MM.1S (cell line): ENCODE data around the gene GJD4.

Source experiments
- DNase-seq: peaks from one replicate; pipeline ENCODE4 v3.0.0-alpha.2; 2015
- H2AFZ ChIP-seq: fragments of 300-600 bp; sonication (generic); 2 replicates; pipeline ENCODE4 v1.6.0; 2016; ENCODE audit warnings: antibody characterized with exemption, low read length
- H3F3A ChIP-seq: fragments of 300-600 bp; sonication (generic); 2 replicates; pipeline ENCODE4 v1.6.1; 2016; ENCODE audit warnings: mild to moderate bottlenecking, antibody characterized with exemption, low read length, moderate library complexity, mixed read lengths; ENCODE audit not compliant: insufficient read depth
- H3K27ac ChIP-seq: fragments of 300-600 bp; sonication (generic); 2 replicates; pipeline ENCODE4 v1.5.1; 2016; ENCODE audit warnings: mild to moderate bottlenecking, low read length
- H3K27me3 ChIP-seq: fragments of 300-600 bp; sonication (generic); replicated peaks from 2 replicates; pipeline ENCODE4 v1.6.0; 2016; ENCODE audit warnings: low read length; ENCODE audit not compliant: insufficient read depth
- H3K36me3 ChIP-seq: fragments of 300-600 bp; sonication (generic); replicated peaks from 2 replicates; pipeline ENCODE4 v1.6.1; 2016; ENCODE audit warnings: mild to moderate bottlenecking, low read length, mixed read lengths; ENCODE audit not compliant: insufficient read depth
- H3K4me1 ChIP-seq: fragments of 300-600 bp; sonication (generic); 2 replicates; pipeline ENCODE4 v1.6.1; 2016; ENCODE audit warnings: low read length, mixed read lengths
- H3K4me2 ChIP-seq: fragments of 300-600 bp; sonication (generic); 2 replicates; pipeline ENCODE4 v1.6.0; 2016; ENCODE audit warnings: low read depth, low read length
- H3K4me3 ChIP-seq: fragments of 300-600 bp; sonication (generic); 2 replicates; pipeline ENCODE4 v1.5.1; 2016; ENCODE audit warnings: low read length, mixed read lengths
- H3K79me2 ChIP-seq: fragments of 300-600 bp; sonication (generic); 2 replicates; pipeline ENCODE4 v1.6.1; 2016; ENCODE audit warnings: mixed run types, low read length, mixed read lengths
- H3K9ac ChIP-seq: fragments of 300-600 bp; sonication (generic); 2 replicates; pipeline ENCODE4 v1.6.1; 2016; ENCODE audit warnings: low read length, mixed read lengths
- H3K9me2 ChIP-seq: fragments of 300-600 bp; sonication (generic); replicated peaks from 2 replicates; pipeline ENCODE4 v1.6.1; 2016; ENCODE audit warnings: mild to moderate bottlenecking, low read length, mixed read lengths; ENCODE audit not compliant: insufficient read depth
- H3K9me3 ChIP-seq: fragments of 300-600 bp; sonication (generic); replicated peaks from 2 replicates; pipeline ENCODE4 v1.6.1; 2016; ENCODE audit warnings: mild to moderate bottlenecking, low read length, mixed read lengths; ENCODE audit not compliant: insufficient read depth
- H4K20me1 ChIP-seq: fragments of 300-600 bp; sonication (generic); 2 replicates; pipeline ENCODE4 v1.6.1; 2016; ENCODE audit warnings: mild to moderate bottlenecking, low read length, moderate library complexity, mixed read lengths; ENCODE audit not compliant: insufficient read depth
- CTCF ChIP-seq: fragments of 300-600 bp; sonication (generic); IDR thresholded peaks from 2 replicates; pipeline ENCODE4 v1.5.1; 2016; ENCODE audit warnings: antibody characterized with exemption, low read length, mixed read lengths
- EZH2 ChIP-seq: fragments of 300-600 bp; sonication (generic); optimal IDR thresholded peaks from 2 replicates; pipeline ENCODE3; 2017; ENCODE audit warnings: low read depth, mild to moderate bottlenecking, antibody characterized with exemption, low read length, mixed read lengths
- EZH2phosphoT487 ChIP-seq: fragments of 300-600 bp; sonication (generic); IDR thresholded peaks from 2 replicates; pipeline ENCODE4 v1.6.1; 2018; ENCODE audit warnings: antibody characterized with exemption, low read length

GJD4 gene

GRCh38 chr10:35595106-35595505 is 10.0 kb upstream of the GJD4 start:
- no peak overlapping the region for H2AFZ ChIP-seq
- DNase-seq = no peak
- TF ChIP-seq EZH2 (no peak), EZH2phosphoT487 (no peak), CTCF (no peak)
- H3K27me3 ChIP-seq = no peaks in the 10 kb centered on the region
- H3K4me2 ChIP-seq = no peak overlapping the region
- no peaks in the 10 kb centered on the region for H3K9me2 ChIP-seq
- H4K20me1 ChIP-seq = no peaks in the 10 kb centered on the region
- no peak overlapping the region for H3K27ac ChIP-seq
- no peaks in the 10 kb centered on the region for H3F3A ChIP-seq
- no peaks in the 10 kb centered on the region for H3K79me2 ChIP-seq
- no peaks in the 10 kb centered on the region for H3K9me3 ChIP-seq
- H3K9ac ChIP-seq = no peak overlapping the region
- no peaks in the 10 kb centered on the region for H3K36me3 ChIP-seq
- H3K4me3 ChIP-seq = no peak overlapping the region
- no peaks in the 10 kb centered on the region for H3K4me1 ChIP-seq

GRCh38 chr10:35598379-35598778 is 6.8 kb upstream of the GJD4 start:
- Histone ChIP-seq H3K27me3 (no peaks in the 10 kb centered on the region), H3K4me1 (no peaks in the 10 kb centered on the region), H3K27ac (no peak overlapping the region), H4K20me1 (no peaks in the 10 kb centered on the region), H3K79me2 (no peaks in the 10 kb centered on the region), H3K9ac (no peak overlapping the region), H3K9me3 (no peaks in the 10 kb centered on the region), H3K4me3 (no peak overlapping the region), H3F3A (no peaks in the 10 kb centered on the region), H2AFZ (no peak overlapping the region), H3K36me3 (no peaks in the 10 kb centered on the region), H3K9me2 (no peaks in the 10 kb centered on the region), H3K4me2 (no peak overlapping the region)
- no peak for DNase-seq
- TF ChIP-seq EZH2 (no peak), CTCF (no peak), EZH2phosphoT487 (no peak)

GRCh38 chr10:35600193-35600592 is 4.9 kb upstream of the GJD4 start:
- Histone ChIP-seq H3K4me2 (no peak overlapping the region), H3K27ac (no peak overlapping the region), H3K27me3 (no peaks in the 10 kb centered on the region), H3F3A (no peaks in the 10 kb centered on the region), H2AFZ (no peak overlapping the region), H3K36me3 (no peaks in the 10 kb centered on the region), H3K4me1 (no peaks in the 10 kb centered on the region), H3K79me2 (no peaks in the 10 kb centered on the region), H3K9me2 (no peaks in the 10 kb centered on the region), H4K20me1 (no peaks in the 10 kb centered on the region), H3K4me3 (no peak overlapping the region), H3K9ac (no peak overlapping the region), H3K9me3 (no peaks in the 10 kb centered on the region)
- no peak for DNase-seq
- TF ChIP-seq CTCF = no peak
- no peak for TF ChIP-seq EZH2
- no peak for TF ChIP-seq EZH2phosphoT487

- Histone ChIP-seq H3F3A (no peaks in the 10 kb centered on the region), H3K36me3 (no peaks in the 10 kb centered on the region), H4K20me1 (no peaks in the 10 kb centered on the region), H2AFZ (no peak overlapping the region), H3K27me3 (no peaks in the 10 kb centered on the region), H3K79me2 (no peaks in the 10 kb centered on the region), H3K9me2 (no peaks in the 10 kb centered on the region), H3K27ac (no peak overlapping the region), H3K4me2 (no peak overlapping the region), H3K9me3 (no peaks in the 10 kb centered on the region), H3K4me3 (no peak overlapping the region), H3K9ac (no peak overlapping the region), H3K4me1 (no peaks in the 10 kb centered on the region)
- TF ChIP-seq EZH2phosphoT487 (no peak), CTCF (no peak), EZH2 (no peak)
- no peak for DNase-seq
Measured at GRCh38 chr10:35606430-35606829, 1.3 kb downstream of the GJD4 start.
